Right forelimb (tissue), 1 donor: Measurements from ENCODE around the gene IER5.
"Not testable (repeated sequence)": the region's sequence is repeated elsewhere in the genome, so short reads cannot be mapped to it uniquely, and the experiment has no call there.

Source experiments
- DNase-seq: peaks from one replicate; pipeline ENCODE4 v3.0.0-alpha.2; 2018

Gene IER5

DNA sequence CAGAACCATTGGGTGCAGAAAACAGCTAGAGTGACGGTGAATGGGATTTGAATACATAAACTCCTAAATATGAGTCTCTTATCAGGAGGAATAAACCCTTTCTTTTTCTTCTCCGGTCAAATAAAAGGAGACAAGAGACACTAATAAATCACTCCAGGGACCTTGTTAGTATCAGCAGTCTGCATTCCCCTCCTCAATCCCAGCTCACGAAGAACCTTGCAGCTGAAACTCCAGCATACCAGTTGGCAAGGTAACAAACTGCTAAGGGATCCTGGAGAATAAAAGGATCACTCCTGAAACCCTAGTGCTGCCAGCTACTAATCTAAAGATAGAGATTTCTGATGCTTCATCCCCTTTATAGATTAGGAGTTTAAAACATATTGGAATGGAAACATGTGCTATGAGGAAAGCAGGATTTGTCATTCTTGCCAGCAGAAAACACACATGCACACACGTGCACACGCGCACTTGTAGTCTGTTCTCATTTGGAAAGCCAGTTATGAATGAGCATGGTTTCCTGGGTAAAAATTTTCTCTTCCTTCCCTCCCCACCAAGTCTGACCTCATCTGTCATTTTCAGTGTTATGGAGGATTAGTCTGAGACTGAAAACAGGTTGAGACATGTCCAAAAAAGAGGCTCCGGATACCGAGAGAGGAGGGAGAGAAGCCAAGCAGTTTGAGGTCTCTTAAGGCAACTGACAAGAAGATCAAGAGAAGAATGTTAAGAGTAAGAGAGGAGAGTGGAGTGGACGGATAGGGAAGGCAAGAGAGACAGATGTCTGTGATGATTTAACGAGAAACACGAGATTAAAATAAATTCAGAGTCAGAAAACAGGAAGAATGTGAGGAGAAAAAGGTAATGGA, 10.9 kb downstream of the IER5 start:
- DNase-seq: no peak

DNA sequence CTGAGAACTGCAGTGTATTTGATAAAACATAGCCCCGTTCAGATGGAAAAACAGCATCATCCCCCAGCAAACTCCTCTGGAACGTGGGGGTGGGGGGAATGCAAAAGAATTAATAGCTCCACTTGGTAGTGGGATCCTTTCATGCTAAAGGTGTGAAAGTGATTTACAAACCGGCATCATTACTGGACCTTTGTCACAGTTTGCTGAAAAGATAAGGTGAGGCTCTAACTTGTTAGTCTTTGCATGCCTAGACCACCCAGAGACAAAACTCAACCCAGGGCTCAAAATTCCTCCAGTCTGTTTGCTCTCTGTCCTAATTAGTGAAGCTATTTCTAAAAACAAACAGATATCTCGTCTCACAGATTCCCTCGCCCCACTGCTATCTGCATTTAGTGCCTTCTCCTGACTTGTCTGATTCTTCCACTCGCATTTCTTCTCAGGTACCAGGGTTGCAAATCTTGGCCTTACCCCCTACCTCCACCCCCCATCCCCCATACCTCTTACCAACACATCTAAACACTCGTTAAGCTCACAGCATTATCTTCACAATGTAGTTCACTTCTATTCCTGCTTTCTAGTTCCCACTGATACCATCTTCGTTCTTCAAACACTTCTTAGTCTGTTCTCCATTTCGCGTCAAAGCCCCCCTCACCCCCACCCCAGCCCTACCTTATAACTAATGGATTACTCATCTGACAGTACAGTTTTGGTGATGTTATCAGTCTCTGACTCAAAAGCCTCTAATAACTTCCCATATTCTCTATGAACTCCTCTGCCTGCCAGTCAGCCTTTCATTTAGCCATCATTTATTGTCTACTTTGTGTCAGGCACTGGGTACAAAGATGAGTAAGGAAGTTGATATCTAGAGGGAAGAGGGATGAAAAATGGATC, 11.8 kb downstream of the IER5 start:
- DNase-seq: no peak

DNA sequence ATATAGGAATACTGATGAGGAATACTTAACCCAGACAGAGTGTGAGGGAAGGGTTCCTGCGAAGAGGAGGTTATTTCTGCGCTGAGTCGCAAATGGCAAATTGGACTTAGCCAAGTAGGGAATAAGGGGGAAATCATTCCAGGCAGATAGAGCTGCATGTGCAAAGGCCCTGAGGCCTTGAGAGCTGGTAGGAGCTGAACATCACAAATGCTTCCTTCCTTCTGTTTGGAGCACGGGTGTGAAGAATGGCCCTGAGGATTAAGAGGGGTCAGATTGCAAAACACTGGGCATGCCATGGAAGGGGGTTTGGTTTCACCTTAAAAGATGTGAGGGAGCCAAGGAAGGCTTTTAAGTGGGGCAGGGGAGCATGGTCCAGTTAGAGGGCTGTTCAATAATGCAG, 12.4 kb downstream of the IER5 start:
- no peak for DNase-seq

DNA sequence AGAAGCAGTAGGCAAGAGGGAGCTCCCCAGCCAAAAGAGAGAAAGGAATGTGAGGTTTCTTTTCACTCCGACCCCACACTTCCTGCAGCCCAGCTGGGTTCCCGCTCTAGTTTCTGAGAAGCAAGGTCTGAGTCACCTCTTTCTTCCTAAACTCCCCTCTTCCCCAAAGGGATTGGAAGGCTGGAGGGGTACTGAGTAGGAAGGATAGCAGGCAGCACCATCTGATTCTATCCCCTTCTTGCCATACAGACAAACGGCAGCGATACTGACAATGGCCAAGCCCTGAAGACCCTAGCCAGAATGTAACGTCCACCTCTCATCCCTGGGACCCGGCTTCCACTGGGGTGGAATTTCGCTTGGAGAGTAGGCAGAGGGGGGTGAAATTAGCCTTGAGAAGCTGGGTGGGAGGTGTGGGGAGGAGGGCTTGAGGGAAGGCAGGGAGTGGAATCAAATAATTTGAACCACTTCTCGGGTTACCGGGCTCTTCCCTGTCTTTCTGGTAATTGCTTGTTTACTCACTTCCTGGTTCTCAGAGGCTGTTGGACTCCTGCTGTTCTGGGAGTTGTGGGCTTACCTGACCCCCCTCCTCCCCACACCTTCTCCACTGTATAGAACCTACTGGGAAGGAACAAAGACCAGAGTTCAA, 13.2 kb downstream of the IER5 start:
- DNase-seq: no peak

DNA sequence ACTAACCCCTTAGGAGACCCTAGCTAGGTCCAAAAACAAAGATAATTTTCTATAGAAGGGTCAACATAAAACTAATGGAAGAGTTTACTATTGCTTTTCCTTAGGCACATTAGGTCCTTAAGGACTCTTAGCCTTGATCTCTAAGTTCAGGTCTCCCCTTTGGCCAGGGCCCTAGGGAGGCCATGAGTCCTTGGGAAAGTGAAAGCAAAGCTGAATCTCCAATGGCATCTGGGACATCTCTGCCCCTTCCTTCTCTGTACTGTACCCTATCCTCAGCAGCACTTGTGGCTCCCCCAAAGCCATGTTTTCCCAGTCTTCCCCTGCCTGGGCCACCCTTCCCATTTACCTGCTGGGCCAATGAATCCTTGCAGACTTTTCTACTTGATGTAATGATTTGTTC, 14.3 kb downstream of the IER5 start:
- no peak for DNase-seq

DNA sequence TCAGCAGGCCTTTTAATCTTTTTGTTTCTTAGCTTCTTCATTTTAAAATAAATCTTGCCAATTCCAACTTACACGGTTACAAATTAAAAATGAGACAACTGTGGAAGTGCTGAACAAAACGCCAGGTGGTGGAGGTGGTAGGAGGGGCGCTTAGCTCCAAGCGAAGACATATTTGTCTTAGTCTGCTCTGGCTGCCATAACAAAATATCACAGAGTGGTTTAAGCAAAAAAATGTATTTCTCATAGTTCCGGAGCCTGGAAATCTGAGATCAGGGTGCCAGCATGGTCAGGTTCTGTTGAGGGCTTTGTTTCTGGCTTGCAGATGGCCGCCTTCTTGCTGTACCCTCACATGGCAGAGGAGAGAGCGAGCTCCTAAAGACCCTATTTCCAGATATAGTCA, 14.9 kb downstream of the IER5 start:
- no peak for DNase-seq

DNA sequence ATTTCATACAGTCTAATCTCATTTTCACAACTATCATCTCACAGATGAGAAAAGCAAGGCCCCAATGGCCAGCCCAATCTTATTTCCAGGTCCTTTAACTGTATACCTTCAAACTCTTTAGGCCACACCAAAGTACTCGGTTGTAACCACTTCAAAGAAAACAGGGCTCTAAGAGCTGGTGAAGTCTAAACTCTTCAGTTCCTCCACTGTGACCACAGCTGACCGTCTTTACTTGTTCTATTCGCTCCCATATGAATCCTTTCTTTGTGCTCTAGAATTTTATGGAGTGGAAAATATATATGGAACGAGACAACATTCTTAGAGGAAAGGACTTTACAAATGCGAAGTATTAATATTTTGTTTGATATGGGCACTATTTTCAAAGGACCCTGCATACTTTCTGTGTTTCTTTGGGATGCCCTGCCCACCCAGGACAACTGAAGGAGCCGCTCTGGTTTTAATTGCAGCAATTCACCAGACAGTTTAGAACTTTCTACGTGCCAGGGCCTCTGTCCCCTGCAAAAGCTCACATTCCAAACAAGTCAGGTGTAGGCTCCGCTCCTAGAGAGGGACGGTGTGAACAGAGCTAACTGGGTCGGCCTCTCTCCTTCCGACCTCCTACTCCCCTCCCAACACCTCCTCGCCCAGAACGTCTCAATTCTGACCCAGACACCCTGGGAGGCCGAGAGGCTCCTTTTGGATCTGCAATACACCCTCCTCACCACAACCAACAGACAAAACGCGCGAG, 15.7 kb downstream of the IER5 start:
- no peak for DNase-seq

DNA sequence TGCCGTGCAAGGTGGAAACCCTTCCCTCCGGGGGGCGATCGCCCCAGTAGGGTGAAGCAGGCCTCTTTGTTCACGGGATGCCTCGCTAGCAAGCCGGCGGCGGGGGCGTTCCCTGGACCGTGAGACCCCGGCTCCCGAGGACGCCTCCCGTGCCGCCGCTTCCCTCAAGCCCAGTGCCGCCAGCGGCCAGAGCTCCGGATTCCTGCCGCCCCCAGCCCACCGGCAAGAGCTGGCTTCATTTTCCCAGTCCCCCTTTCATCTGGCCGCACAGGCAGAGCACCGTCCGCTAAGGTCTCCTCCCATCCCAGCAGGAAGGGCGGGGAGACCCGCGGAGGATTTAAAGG, 16.3 kb downstream of the IER5 start:
- no peak for DNase-seq

DNA sequence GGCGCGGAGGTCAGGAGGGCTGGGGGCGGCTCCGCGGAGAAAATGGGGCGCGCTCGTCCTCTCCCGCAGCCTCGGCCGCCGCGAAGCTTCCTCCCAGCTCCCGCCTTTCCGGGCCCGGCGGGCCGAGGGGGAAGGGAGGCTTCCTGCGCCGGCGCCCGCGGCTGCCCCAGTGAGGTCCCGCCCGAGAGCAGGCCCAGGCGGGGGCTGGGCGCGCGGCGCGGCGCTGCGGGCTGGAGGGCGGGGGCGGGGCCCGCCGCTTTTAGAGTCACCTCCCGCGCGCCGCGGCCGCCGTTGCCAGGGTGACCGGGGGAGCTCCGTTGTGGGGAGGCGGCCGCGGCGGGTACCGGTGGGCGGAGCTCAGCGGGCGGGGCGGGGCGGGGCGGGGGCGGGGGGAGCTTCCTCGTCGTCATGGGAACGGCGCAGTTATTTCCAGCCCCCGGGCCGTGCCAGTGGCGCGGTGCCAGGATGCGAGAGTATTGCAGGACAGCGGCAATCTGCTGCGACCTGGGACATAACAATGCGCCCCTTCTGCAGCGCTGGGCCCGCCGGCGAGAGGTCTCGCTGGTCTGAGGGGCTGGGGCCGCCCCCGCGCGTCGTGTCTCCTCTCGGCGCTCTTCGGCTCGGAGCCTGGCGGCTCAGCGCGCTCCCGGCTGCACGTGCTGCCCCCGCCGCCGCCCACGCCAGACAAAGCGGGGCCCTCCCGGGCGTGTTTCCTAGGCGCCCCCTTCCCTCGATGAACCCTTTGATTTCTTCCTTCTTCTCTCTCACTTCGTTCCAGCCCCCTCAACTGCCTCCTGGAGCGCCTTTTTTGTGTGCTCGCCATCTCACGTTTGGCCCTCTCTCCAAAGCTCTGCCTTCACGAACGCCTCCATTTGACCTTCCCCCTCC, 16.9 kb downstream of the IER5 start:
- peak; percentile 95 for DNase-seq

DNA sequence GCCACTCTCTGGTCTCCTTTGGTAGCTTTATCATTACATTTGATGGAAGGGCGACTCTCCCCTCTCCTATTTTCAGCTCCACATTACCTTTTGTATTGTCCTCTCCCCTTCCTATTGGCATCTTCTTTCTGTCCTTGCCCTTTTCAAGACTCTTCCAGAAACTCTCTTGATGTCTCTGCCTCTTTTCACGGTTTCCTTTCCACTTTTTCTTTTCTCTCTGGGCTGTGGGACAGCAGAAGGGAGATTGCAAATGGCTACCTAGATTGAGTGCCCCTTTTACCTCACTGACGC, 17.5 kb downstream of the IER5 start:
- no peak for DNase-seq

DNA sequence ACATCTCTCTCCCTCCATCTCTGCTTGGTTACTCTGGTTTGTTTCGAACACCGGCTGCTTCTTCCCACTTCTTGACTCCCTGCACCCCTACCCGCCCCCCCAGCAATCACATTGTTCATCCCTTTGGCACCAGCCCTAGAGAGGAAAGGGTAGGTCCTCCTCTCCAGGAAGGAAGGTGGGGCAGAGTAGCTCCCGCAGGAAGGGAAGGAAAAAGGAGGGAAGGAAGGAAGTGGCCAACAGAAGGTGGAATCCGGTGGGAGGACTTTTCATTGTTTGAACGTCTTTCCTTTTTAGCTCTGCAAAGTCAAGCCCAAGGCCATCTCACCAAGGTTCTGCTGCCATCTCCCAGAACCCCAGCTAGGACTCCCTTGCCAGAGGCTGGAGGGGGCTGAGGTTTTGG, 18.0 kb downstream of the IER5 start:
- no peak for DNase-seq

DNA sequence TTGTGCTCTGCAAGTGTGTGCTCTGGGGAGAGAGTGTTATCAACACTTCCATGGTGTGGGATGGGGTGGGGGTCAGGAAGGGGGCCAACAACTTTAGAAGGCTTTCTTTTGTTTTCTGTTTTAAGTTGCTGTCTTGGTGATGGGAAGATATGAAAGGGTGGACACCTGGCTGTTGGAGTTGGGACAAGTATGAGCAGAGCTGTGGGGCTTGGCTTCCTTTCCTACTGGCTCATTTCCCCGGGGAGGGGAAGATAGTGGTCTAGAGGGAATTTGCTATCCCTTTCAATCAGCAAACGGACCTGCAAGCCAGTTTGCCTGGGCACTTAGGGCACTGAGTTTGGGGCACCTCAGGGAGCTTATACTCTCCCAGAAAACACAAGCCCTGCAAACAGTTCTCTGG, 19.2 kb downstream of the IER5 start:
- DNase-seq: no peak

DNA sequence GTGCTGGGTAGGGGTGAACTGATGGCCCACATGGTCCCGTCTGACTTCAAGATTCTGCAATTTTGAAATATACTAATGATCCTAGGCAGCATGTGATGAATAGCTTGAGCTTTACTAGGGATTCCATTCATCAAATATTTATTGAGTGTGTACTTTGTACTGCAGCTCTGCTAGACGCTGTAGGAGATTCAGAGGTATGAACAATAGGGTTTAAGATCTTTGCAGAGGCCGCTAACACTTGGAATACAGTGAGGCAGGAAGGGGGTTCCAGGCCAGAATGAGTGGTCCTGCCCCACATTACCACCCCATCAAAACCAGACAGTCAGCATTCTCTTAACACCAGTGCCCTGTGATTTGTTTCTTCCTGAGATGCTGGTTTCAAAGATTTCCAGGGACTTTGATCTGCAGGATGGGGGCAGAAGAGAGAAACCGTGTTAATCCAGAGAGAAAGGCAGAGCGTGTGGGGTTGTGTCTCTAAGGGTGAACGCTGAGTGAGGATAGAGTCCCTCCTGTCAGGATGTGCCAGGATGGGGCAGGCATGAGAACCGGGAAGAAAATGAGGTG, 19.9 kb downstream of the IER5 start:
- DNase-seq: no peak

DNA sequence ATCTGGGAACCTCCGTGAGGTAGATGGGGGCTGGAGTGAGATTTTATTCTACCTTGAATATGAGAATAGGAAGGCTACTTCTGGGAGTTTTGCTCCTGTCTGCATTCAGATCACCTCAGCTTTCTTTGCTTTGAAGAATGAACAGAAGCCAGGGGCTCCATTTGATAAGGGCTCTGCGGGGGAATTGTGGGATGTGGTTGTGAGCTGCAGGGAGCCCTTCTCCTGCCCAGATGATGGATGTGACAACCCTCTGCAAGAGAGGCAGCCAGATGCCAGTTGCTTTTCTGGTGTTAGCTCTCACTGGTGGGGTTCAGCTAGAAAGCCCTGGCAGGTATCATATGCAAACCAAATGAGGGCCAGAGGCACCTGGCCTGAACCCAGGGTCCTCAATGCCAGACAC, 21.5 kb downstream of the IER5 start:
- no peak for DNase-seq

DNA sequence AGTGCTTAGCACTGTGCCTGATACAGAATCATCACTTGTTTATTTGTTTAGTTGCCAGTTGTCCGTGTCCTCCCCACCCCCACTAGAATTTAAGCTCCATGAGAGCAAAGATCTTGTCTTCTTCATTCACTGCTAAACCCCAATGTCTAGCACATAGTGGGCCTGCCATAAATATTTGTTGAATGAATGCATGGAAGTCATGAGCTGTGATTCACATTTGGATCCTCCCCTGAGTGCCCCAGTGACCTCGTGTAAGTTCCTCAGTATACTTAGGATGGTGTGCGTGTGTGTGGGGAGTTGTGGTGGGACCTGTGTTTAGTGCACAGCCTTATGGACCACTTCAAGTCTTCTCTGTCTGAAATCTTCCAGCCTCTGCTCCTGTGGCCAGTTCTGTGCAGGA, 23.1 kb downstream of the IER5 start:
- DNase-seq: no peak

DNA sequence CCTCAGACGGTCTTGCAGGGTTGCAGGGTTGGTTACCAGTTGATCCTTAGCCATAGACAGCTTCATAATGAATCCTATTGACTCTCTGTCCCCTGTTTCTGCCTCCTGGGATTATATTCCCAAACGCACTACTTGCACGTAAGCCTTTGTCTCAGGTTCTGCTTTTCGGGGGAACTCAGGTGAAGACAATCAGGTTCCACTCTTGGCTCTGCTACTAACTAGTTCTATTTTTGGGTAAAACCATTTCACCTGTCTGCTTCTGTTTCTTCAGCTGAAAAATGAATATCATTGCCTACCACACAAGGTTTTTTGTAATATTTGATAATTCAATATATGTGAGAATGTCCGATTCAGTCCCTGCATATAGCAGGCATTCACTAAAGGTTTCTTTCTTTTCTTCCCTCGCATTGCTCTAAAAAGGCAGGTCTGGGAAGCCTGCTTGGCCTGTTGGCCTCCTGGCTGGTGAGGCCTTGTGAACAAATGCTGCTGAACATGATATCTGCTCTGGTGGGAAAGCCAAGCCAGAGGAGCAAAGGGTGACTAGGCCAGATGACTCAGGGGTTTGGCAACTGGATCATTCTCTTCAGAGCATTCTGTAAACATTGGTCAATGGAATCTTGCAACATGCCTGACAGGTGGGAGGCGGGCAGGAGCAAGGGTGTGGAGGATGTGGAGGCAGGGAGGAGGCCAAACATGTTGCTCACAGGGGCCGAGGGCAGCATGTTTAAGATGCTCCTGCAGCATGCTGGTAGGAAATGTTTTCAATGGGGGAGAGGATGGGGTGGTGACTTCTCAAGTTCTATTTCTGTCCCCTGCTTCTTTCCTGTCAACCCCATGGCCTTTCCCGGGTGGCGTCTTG, 23.8 kb downstream of the IER5 start:
- DNase-seq: no peak

DNA sequence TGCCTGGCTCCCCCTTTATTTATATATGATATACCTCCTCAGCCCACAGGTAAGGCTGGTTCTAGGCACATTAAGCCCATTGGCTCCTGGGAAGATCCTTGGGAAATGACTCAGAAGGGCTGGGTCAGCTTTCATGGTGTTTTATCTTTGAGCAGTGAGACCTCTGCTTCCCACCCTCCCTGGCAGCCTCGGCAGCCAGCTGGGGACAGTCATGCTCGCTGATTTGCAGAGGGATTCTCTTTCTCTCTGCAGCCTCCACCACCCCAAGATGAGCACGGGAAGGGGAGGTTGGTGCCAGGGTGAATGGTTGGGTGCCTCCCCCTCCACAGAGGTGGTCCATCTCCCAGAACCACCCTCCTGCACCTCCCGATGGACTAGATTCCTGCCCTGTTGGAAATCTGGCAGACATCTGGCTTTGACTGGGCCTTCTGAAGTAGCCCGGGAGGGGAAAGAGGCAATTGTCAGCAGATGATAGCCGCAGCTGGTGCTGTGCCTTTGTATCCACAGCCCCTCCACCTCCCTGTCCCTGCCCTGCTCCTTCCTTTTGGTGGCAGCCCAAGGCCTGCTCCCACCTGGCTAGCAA, 24.6 kb downstream of the IER5 start:
- no peak for DNase-seq

DNA sequence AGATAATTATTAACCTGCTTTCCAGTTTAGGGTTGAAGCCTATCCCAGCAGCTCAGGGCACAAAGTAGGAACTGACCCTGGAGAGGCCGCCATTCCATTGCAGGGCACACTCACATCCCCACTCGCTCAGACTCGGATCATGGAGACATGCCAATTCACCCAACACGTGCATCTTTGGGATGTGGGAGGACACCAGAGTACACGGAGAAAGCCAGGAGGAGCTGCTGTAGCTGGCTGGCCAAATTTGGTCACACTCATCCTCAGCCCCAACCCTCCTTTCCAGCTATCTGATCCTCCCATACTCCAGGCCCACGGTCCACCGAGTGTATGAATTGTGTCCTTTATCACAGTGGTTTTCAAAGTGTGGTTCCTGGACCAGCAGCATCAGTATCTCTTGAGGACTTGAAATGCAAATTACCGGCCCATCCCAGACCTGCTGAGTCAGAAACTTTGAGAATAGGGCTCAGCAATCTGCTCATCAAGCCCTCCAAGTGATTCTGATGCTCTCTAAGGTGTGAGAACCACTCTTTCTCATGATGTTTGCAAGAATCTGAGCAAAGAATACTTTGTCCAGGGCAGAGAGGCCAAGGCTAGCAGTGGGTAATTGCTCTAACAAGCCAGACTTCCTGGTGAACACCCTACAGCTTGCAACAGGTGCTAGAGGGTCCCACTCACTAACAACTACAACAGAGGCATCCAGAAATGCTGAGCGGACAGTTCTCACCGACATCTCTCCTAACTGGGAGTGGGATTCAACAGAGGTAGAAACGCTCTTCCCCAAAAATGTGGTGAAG, 26.3 kb downstream of the IER5 start:
- no peak for DNase-seq

DNA sequence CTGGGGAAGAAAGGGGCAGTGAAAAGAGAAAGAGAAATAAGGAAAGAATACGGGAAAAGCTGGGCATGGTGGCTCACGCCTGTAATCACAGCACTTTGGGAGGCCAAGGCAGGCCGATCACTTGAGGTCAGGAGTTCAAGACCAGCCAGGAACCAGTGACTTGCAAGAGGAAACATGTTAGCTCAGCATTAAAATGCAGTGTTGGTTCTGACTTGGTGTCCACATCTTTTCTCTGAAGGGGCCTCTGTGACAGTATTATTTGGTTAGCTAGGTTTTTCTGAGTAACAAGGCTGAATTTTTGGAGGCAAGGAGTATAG, 26.8 kb downstream of the IER5 start:
- no peak for DNase-seq

DNA sequence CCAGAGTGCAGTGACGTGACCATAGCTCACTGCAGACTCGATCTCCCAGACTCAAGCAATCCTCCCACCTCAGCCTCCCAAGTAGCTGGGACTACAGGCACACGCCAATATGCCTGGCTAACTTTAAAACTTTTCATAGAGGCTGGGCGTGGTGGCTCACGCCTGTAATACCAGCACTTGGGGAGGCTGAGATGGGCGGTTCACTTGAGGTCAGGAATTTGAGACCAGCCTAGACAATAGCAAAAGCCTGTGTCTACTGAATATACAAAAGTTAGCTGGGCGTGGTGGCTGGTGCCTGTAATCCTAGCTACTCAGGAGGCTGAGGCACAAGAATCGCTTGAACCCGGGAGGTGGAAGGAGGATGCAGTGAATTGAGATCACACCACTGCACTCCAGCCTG, 27.5 kb downstream of the IER5 start:
- not testable (repeated sequence) for DNase-seq
